GM12801 (cell line): Measurements from ENCODE around the gene CRYGN.

Experiments
- CTCF ChIP-seq: IDR thresholded peaks from one replicate; pipeline ENCODE4 v1.5.1; 2011; ENCODE audit warnings: control low read depth; ENCODE audit not compliant: insufficient read length; ENCODE audit errors: extremely low read depth

The CRYGN gene

DNA sequence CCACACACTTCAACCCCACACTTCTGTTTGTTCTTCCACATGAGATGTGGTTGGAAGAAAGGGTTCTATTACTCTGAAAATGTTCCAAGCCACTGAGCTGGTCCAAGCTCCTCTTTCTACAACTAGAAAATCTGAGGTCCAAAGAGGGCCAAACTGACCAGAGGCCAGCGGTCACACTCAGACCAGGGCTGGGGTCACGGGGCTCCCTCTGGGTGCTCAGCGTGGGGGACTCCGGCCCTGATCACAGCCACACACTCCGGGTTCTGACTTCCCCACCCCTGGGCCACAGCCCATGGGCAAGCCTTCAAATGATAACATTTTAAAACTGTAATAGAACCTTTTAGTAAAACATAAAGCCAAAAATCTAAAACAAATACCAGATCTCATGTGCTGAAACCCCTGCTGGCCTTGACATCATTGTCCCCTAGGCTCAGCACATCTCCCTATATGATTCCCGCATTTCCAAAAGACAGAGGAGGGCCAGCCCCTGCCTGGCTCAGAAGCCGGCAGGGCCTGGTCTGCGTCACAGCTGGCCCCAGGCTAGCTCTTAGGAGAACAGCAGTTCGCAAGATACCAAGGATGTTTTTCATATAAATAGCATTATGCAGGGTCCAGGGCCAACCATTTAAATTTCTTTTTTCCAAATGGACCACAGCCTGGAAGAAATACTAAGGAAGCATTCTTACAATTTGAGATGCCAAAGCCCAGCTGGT, 3.3 kb downstream of the CRYGN start:
- no peak for TF ChIP-seq CTCF

DNA sequence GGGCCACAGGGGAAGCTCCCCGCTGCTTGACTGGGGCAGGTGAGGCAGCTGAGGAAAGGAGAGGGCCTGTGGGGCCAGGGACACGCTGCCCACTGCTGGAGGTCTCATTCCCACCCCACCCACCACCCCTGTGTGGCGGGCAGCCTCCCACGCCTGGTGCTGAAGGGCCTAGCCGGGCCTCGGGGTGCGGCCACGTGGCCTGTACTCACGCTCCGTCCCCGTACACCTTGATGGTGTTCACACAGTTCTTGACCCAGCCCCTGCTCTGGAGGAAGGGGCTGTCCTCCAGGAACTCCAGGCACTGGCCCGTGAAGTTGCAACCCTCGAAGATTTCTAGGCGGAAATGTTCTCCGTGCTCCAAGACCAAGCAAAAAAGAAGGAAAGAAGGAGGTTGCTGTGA, 4.0 kb downstream of the CRYGN start:
- TF ChIP-seq CTCF = no peak

DNA sequence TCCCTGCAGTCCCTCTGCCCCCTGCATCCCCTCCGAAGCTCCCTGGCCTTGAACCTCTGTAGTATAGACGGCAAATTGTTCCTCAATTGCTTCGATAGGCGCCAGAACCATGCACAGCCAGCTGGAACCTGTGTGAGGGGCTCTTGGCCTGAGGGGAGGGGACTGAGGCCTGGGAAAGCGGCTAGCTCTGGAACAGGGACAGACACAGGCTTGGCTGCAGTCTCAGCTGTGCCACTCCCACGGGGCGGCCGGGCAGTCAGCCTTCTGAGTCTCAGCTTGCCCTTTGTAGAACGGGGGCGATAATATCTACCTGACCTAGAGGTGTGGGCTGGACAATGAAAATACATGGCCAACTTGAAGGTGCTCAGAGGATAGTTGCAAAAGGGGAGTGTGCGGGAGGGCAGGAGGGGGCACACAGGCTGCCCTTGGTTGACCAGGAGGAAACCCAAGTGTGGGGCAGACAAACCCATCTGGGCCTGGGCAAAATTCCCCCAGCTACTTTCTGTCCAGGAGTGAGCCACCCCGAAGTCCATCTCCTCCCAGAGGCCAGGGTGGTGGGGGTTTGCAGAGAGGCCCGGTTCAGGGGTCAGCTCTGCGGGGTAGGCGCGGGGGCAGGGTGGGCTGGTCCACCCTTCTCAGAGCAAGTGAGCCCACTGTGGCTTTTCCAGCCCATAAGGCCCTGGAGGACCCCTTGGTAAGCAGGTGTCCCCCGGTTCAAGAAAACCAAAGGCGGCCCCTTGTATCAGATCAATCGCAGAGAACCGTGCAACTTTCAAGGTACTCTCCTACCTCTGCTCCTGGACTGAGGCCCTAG, 4.6 kb downstream of the CRYGN start:
- no peak for TF ChIP-seq CTCF

DNA sequence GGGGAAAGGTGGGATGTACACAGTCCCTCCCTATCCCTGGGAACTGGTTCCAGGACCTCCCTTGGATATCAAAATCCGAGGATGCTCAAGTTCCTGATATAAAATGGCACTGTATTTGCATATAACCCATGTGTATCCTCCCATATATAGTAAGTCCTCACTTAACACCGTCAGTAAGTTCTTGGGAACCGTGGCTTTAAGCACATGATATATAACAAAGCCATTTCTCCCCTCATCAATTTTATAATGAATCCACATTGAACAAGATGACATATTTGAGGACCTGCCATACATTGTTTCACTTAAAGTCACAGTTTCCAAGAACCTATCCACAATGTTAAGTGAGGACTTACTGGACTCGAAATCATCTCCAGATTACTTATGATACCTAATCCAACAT, 5.4 kb downstream of the CRYGN start:
- no peak for TF ChIP-seq CTCF

- no peak for TF ChIP-seq CTCF
Observed at GRCh38 chr7:151433721-151434400, 6.1 kb downstream of the CRYGN start.

GRCh38 chr7:151432658-151433521, 7.1 kb downstream of the CRYGN start:
- no peak for TF ChIP-seq CTCF
